ENCODE results near the gene SVEP1. TPM values are rescaled to one million over a fixed set of nuclear protein-coding genes. Genes with fewer than 3 reads are reported as not detected.
"Not testable (repeated sequence)": the region's sequence is repeated elsewhere in the genome, so short reads cannot be mapped to it uniquely, and the experiment has no call there.

SVEP1 gene
- total and polyA plus RNA-seq, 3 experiments from 2014 or later = not detected

DNA sequence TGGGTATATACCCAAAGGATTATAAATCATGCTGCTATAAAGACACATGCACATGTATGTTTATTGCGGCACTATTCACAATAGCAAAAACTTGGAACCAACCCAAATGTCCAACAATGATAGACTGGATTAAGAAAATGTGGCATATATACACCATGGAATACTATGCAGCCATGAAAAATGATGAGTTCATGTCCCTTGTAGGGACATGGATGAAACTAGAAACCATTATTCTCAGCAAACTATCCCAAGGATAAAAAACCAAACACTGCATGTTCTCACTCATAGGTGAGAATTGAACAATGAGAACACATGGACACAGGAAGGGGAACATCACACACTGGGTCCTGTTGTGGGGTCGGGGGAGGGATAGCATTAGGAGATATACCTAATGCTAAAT is 180.5 kb downstream of the SVEP1 start:
- H3K4me3 ChIP-seq (ENCODE audit: low read length); H3K4me3 Mint-ChIP-seq; H3K27ac Mint-ChIP-seq; H3K4me1 ChIP-seq (ENCODE audit: insufficient read depth, low read length); H3K9me3 ChIP-seq (ENCODE audit: low read length); H3K27me3 Mint-ChIP-seq; H3K36me3 Mint-ChIP-seq; H3K36me3 ChIP-seq (ENCODE audit: insufficient read depth, low read length); H3K27ac ChIP-seq (ENCODE audit: low read depth, low read length); H3K27me3 ChIP-seq (ENCODE audit: insufficient read depth, low read length, poor library complexity, severe bottlenecking); H3K4me1 Mint-ChIP-seq; DNase-seq; H3K9me3 Mint-ChIP-seq; POLR2A ChIA-PET; CTCF ChIA-PET: not testable (repeated sequence)

DNA sequence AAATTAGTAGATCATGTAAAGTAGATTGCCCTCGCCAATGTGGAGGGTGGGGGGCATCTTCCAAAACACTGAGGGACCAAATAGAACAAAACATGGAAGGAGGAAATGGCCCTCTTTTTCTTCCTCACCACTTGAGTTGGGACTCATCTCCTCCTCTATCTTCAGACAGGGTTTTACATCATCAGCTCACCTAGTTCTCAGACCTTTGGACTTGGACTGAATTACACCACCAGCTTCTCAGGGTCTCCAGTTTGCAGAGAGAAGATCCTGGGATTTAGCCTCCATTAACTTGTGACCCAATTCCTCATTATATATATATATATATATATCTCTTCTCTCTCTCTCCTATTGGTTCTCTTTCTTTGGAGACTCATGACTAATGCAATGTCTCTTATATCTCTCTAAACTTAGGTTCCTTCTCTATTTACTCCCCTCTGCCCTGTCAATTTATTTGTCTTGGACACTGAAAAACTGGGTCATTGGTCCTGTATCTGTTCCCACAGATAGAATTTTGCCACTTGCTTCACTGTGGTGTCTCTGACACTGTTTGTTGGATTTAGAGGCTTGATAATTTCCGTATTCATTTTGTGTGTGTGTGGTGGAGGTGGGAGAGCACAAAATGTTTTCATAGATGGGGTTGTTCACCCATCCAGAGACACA is 187.6 kb downstream of the SVEP1 start:
- no peak overlapping the region for H3K27ac Mint-ChIP-seq
- CTCF ChIA-PET = no interaction called here

DNA sequence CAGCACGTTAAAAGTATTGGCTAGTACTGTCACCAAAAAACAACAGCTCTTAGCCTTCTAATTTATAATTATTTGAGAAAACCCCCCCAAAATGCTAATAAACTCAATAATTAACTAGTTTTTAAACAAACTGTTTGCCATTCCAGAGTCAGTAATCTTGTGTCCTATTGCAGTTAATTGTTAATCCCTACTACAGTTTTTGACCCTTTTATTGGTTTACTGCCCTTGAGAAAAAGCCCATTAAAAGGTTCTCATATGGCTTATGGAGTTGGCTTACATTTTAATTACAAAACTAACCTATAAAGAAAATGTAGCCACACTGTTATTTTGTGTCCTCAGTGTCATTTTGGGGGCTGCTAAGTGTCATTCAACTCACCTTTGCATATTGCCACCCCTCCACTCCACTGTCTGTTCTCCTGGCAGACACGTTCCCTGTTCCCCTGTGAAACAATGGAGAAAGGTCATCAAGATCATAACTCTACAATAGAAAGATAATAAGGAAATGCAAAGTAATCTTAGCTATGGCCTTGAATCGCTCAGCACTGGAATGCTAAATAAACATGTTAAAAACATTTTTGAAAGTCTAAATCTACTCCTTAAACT is 190.3 kb downstream of the SVEP1 start:
- no peak overlapping the region for H3K4me3 Mint-ChIP-seq
- ChIA-PET CTCF (no interaction called here), POLR2A (no interaction called here)
- DNase-seq = no peak
- Histone ChIP-seq H3K27me3 (ENCODE audit: insufficient read depth, low read length, poor library complexity, severe bottlenecking) (no peaks in the 10 kb centered on the region), H3K9me3 (ENCODE audit: low read length) (no peaks in the 10 kb centered on the region), H3K36me3 (ENCODE audit: insufficient read depth, low read length) (no peaks in the 10 kb centered on the region), H3K4me3 (ENCODE audit: low read length) (no peak overlapping the region), H3K4me1 (ENCODE audit: insufficient read depth, low read length) (no peaks in the 10 kb centered on the region), H3K27ac (ENCODE audit: low read depth, low read length) (no peak overlapping the region)
- peaks cover 0 to 4% of the 10 kb centered on the region in 2 donors for H3K27me3 Mint-ChIP-seq
- H3K9me3 Mint-ChIP-seq = no peaks in the 10 kb centered on the region
- H3K36me3 Mint-ChIP-seq = no peaks in the 10 kb centered on the region
- no peak overlapping the region for H3K27ac Mint-ChIP-seq
- no peaks in the 10 kb centered on the region for H3K4me1 Mint-ChIP-seq

More for the DNA sequence above, 187.6 kb downstream of the SVEP1 start:
- DNase-seq = no peak
- H3K27ac ChIP-seq (ENCODE audit: low read depth, low read length) = no peak overlapping the region
- H3K4me3 ChIP-seq (ENCODE audit: low read length) = no peak overlapping the region
- Mint-ChIP-seq H3K36me3 (no peaks in the 10 kb centered on the region), H3K27me3 (peaks cover 0 to 4% of the 10 kb centered on the region in 2 donors), H3K4me3 (no peak overlapping the region), H3K4me1 (no peaks in the 10 kb centered on the region), H3K9me3 (no peaks in the 10 kb centered on the region)
- H3K27me3 ChIP-seq (ENCODE audit: insufficient read depth, low read length, poor library complexity, severe bottlenecking) = no peaks in the 10 kb centered on the region
- POLR2A ChIA-PET = no interaction called here
- H3K4me1 ChIP-seq (ENCODE audit: insufficient read depth, low read length) = no peaks in the 10 kb centered on the region
- no peaks in the 10 kb centered on the region for H3K36me3 ChIP-seq (ENCODE audit: insufficient read depth, low read length)
- no peaks in the 10 kb centered on the region for H3K9me3 ChIP-seq (ENCODE audit: low read length)

DNA sequence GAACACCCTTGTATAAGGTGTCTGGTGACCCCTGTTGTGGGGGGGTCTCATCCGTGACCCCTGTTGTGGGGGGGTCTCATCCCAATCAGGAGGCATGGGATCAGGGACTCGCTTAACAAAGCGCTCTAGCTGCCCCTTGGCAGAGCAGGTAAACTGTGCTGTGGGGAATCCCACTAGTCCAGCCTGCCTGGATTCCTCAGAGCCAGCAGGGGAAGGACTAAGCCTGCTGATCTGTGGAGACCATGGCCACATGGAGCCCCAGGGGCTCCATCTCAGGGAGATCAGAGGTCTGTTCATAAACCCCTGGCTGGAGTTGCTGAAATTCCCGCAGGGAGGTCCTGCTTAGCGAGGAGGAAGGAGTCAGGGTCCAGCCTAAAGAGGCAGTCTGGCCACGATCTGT is 196.1 kb downstream of the SVEP1 start:
- Histone ChIP-seq H3K4me3 (ENCODE audit: low read length) (no peak overlapping the region), H3K9me3 (ENCODE audit: low read length) (no peaks in the 10 kb centered on the region), H3K4me1 (ENCODE audit: insufficient read depth, low read length) (no peaks in the 10 kb centered on the region), H3K36me3 (ENCODE audit: insufficient read depth, low read length) (no peaks in the 10 kb centered on the region), H3K27me3 (ENCODE audit: insufficient read depth, low read length, poor library complexity, severe bottlenecking) (no peaks in the 10 kb centered on the region), H3K27ac (ENCODE audit: low read depth, low read length) (no peak overlapping the region)
- H3K27ac Mint-ChIP-seq = no peak overlapping the region
- no peak for DNase-seq
- H3K9me3 Mint-ChIP-seq = no peaks in the 10 kb centered on the region
- CTCF ChIA-PET = no interaction called here
- H3K4me1 Mint-ChIP-seq = no peaks in the 10 kb centered on the region
- no peak overlapping the region for H3K4me3 Mint-ChIP-seq
- no peaks in the 10 kb centered on the region for H3K36me3 Mint-ChIP-seq
- peaks cover 0 to 2% of the 10 kb centered on the region in 2 donors for H3K27me3 Mint-ChIP-seq
- POLR2A ChIA-PET = no interaction called here

DNA sequence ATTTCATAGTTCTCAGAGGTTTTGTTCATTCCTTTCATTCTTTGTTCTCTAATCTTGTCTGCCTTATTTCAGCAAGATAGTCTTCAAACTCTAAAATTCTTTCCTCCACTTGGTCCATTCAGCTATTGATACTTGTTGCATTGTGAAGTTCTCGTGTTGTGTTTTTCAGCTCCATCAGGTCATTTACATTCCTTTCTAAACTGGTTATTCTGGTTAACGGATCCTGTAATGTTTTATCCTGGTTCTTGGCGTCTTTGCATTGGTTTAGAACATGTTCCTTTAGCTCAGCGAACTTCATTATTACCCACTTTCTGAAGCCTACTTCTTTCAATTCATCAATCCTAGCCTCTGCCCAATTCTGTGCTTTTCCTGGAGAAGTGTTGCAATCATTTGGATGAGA is 196.8 kb downstream of the SVEP1 start:
- no peak for DNase-seq
- Mint-ChIP-seq H3K27me3 (peaks cover 0 to 2% of the 10 kb centered on the region in 2 donors), H3K4me3 (no peak overlapping the region), H3K27ac (no peak overlapping the region), H3K36me3 (no peaks in the 10 kb centered on the region), H3K9me3 (peaks cover 0 to 2% (median 0%) of the 10 kb centered on the region in 5 donors), H3K4me1 (no peaks in the 10 kb centered on the region)
- no peaks in the 10 kb centered on the region for H3K4me1 ChIP-seq (ENCODE audit: insufficient read depth, low read length)
- ChIA-PET POLR2A (no interaction called here), CTCF (no interaction called here)
- no peaks in the 10 kb centered on the region for H3K36me3 ChIP-seq (ENCODE audit: insufficient read depth, low read length)
- no peaks in the 10 kb centered on the region for H3K27me3 ChIP-seq (ENCODE audit: insufficient read depth, low read length, poor library complexity, severe bottlenecking)
- H3K9me3 ChIP-seq (ENCODE audit: low read length) = no peaks in the 10 kb centered on the region
- H3K27ac ChIP-seq (ENCODE audit: low read depth, low read length) = no peak overlapping the region
- no peak overlapping the region for H3K4me3 ChIP-seq (ENCODE audit: low read length)

DNA sequence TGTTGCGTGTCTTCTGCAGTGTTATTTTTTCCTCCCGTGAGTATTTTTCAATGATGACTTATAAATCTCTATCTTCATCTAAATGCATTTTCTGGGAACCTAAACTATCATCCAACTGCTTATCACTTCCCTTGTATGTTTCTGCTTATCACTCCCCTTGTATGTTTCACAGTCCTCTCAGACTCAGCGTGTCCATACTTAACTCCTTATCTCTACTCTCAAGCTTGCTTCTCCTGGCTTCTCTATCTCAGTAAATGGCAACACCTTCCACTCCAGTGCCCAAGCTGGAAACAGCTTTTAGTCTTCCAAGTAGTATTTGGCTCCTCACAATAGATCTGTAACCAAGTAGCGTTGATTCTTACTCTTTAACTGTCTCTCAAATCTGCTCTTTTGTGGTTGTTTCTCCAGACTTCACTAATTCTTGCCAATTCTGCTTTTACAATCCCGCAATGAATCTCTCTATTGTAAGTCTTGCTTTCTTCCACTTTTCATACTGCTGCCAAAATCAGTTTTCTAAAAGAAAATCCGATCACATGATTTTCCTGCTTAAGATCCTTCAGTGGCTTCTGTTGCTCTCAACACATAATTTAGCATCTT is 208.0 kb downstream of the SVEP1 start:
- Histone ChIP-seq H3K9me3 (ENCODE audit: low read length) (no peaks in the 10 kb centered on the region), H3K4me1 (ENCODE audit: insufficient read depth, low read length) (no peaks in the 10 kb centered on the region), H3K27ac (ENCODE audit: low read depth, low read length) (no peak overlapping the region), H3K4me3 (ENCODE audit: low read length) (no peak overlapping the region), H3K36me3 (ENCODE audit: insufficient read depth, low read length) (no peaks in the 10 kb centered on the region), H3K27me3 (ENCODE audit: insufficient read depth, low read length, poor library complexity, severe bottlenecking) (no peaks in the 10 kb centered on the region)
- no peak for DNase-seq
- Mint-ChIP-seq H3K4me3 (no peak overlapping the region), H3K9me3 (no peaks in the 10 kb centered on the region), H3K27ac (no peak overlapping the region), H3K27me3 (peaks cover 0 to 2% of the 10 kb centered on the region in 2 donors), H3K4me1 (no peaks in the 10 kb centered on the region), H3K36me3 (no peaks in the 10 kb centered on the region)
- ChIA-PET CTCF (interaction anchor here (0.5 kb wide), 1 partner anchor 792 kb away, joined by 3 read pairs; no protein-coding TSS in a partner anchor), POLR2A (interaction anchor here (0.7 kb wide), 1 partner anchor 142 kb away, joined by 3 read pairs; no protein-coding TSS in a partner anchor)

DNA sequence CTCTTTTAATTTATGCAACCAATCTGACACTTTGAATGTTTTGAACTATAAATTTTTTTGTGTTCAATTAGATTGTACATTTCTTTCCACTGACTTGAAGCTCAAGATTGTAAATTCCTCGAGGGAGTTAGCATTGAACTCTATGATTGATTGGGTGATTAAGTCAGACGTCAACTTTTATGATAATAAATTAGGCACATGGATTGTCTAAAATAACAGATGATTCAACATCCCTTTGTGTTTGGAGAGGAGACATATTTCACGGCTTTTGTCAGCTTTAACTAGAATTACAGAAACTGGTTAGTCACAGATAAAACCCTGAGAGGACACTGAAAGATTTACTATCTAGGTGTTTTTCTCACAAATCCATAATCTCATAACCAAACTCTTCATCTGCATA is 209.2 kb downstream of the SVEP1 start:
- Mint-ChIP-seq H3K4me1 (no peaks in the 10 kb centered on the region), H3K4me3 (no peak overlapping the region), H3K27ac (no peak overlapping the region), H3K36me3 (no peaks in the 10 kb centered on the region), H3K27me3 (peaks cover 0 to 2% of the 10 kb centered on the region in 2 donors), H3K9me3 (no peaks in the 10 kb centered on the region)
- H3K9me3 ChIP-seq (ENCODE audit: low read length) = no peaks in the 10 kb centered on the region
- H3K36me3 ChIP-seq (ENCODE audit: insufficient read depth, low read length) = no peaks in the 10 kb centered on the region
- no peaks in the 10 kb centered on the region for H3K4me1 ChIP-seq (ENCODE audit: insufficient read depth, low read length)
- CTCF ChIA-PET = no interaction called here
- no peak overlapping the region for H3K4me3 ChIP-seq (ENCODE audit: low read length)
- H3K27ac ChIP-seq (ENCODE audit: low read depth, low read length) = no peak overlapping the region
- POLR2A ChIA-PET = no interaction called here
- no peak for DNase-seq
- H3K27me3 ChIP-seq (ENCODE audit: insufficient read depth, low read length, poor library complexity, severe bottlenecking) = no peaks in the 10 kb centered on the region

DNA sequence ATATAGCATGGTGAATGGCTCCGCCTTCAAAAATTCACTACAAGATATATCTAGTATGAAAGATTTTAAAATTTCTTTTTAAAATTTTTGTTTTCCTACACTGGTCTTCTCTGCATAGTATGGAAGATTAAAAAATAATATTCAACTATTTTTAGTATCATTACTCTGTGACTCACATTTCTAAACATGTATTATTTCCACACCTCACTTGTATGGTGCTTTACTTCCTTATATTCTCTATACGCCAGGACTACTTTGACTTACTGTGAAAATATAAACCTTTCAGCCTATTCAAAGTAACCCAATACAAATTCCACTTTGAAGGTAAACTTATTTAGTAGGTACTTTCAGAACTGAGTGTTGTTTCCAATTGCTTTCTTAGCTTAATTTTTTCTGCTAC is 215.1 kb downstream of the SVEP1 start:
- H3K9me3 ChIP-seq (ENCODE audit: low read length) = no peaks in the 10 kb centered on the region
- Mint-ChIP-seq H3K27ac (no peak overlapping the region), H3K27me3 (no peaks in the 10 kb centered on the region), H3K4me1 (no peaks in the 10 kb centered on the region), H3K4me3 (no peak overlapping the region), H3K9me3 (no peaks in the 10 kb centered on the region), H3K36me3 (no peaks in the 10 kb centered on the region)
- no peaks in the 10 kb centered on the region for H3K4me1 ChIP-seq (ENCODE audit: insufficient read depth, low read length)
- H3K27ac ChIP-seq (ENCODE audit: low read depth, low read length) = no peak overlapping the region
- H3K27me3 ChIP-seq (ENCODE audit: insufficient read depth, low read length, poor library complexity, severe bottlenecking) = no peaks in the 10 kb centered on the region
- ChIA-PET CTCF (no interaction called here), POLR2A (no interaction called here)
- no peaks in the 10 kb centered on the region for H3K36me3 ChIP-seq (ENCODE audit: insufficient read depth, low read length)
- no peak overlapping the region for H3K4me3 ChIP-seq (ENCODE audit: low read length)
- no peak for DNase-seq
